ENCODE data around the gene ZDHHC12. TPM values are rescaled to one million over a fixed set of nuclear protein-coding genes. Genes with fewer than 3 reads are reported as not detected.
A peak's percentile ranks its signal among the peaks of the same experiment; 100 is the strongest.

The ZDHHC12 gene
- total RNA-seq, 2 donors from 2014 or later, result 50.5 to 59.6 TPM

GRCh38 chr9:128689820-128690683 is 33.9 kb downstream of the ZDHHC12 start:
- Histone ChIP-seq H3K4me1 (ENCODE audit: control insufficient read depth, insufficient read depth, low read length) (peaks cover 9% of the 10 kb centered on the region), H3K9ac (ENCODE audit: extremely low read depth, low read length, poor library complexity, severe bottlenecking) (peak overlapping the region; percentile 86), H3K4me3 (ENCODE audit: low read length) (peak overlapping the region; percentile 92), H3K36me3 (ENCODE audit: control insufficient read depth, insufficient read depth, low read length) (peaks cover 52% of the 10 kb centered on the region), H3K9me3 (ENCODE audit: control insufficient read depth, low read length) (no peaks in the 10 kb centered on the region), H3K27ac (ENCODE audit: low read depth, low read length) (peak overlapping the region; percentile 60), H3K27me3 (ENCODE audit: control insufficient read depth, insufficient read depth, low read length, poor library complexity, severe bottlenecking) (no peaks in the 10 kb centered on the region)
- Mint-ChIP-seq H3K27me3 (ENCODE audit: insufficient read depth) (no peaks in the 10 kb centered on the region), H3K9me3 (no peaks in the 10 kb centered on the region), H3K36me3 (ENCODE audit: low read depth) (peaks cover 55% of the 10 kb centered on the region), H3K4me1 (peaks cover 42% of the 10 kb centered on the region), H3K4me3 (peak overlapping the region; percentile 95), H3K27ac (peak overlapping the region; percentile 93)
- peak; percentile 82 for DNase-seq
- 0% methylated on average over 3 to 82 of the region's 83 CpGs for WGBS, 2 experiments (ENCODE audit: insufficient coverage in 1 of 2, insufficient read length in 1 of 2)
- TF ChIP-seq CTCF (conservative IDR thresholded peaks at IDR 0.05), result no peak

- H3K4me3 ChIP-seq (ENCODE audit: low read length), result no peak overlapping the region
- no peaks in the 10 kb centered on the region for H3K27me3 ChIP-seq (ENCODE audit: control insufficient read depth, insufficient read depth, low read length, poor library complexity, severe bottlenecking)
- H3K27ac Mint-ChIP-seq, result no peak overlapping the region
- no peaks in the 10 kb centered on the region for H3K9me3 Mint-ChIP-seq
- no peaks in the 10 kb centered on the region for H3K27me3 Mint-ChIP-seq (ENCODE audit: insufficient read depth)
- H3K27ac ChIP-seq (ENCODE audit: low read depth, low read length), result peak overlapping the region; percentile 85
- H3K36me3 ChIP-seq (ENCODE audit: control insufficient read depth, insufficient read depth, low read length), result peaks cover 47% of the 10 kb centered on the region
- H3K4me3 Mint-ChIP-seq, result peak overlapping the region; percentile 95
- 0% methylated on average over 11 to 74 of the region's 80 CpGs for WGBS, 2 experiments (ENCODE audit: insufficient coverage in 1 of 2, insufficient read length in 1 of 2)
- peaks cover 46% of the 10 kb centered on the region for H3K4me1 Mint-ChIP-seq
- peak overlapping the region; percentile 64 for H3K9ac ChIP-seq (ENCODE audit: extremely low read depth, low read length, poor library complexity, severe bottlenecking)
- H3K4me1 ChIP-seq (ENCODE audit: control insufficient read depth, insufficient read depth, low read length), result peaks cover 11% of the 10 kb centered on the region
- peak; percentile 81 for DNase-seq
- peaks cover 48% of the 10 kb centered on the region for H3K36me3 Mint-ChIP-seq (ENCODE audit: low read depth)
- no peak for TF ChIP-seq CTCF (conservative IDR thresholded peaks at IDR 0.05)
- H3K9me3 ChIP-seq (ENCODE audit: control insufficient read depth, low read length), result no peaks in the 10 kb centered on the region
Measured at GRCh38 chr9:128689293-128689774, 34.6 kb downstream of the ZDHHC12 start.

GRCh38 chr9:128688501-128689292 is 35.2 kb downstream of the ZDHHC12 start, which contains the start of gene SET:
TSS of gene SET (plus strand) at chr9:128689222. CDS start at chr9:128689583, 361 bp downstream.
- H3K9me3 Mint-ChIP-seq, result no peaks in the 10 kb centered on the region

More at GRCh38 chr9:128688501-128689292, 35.2 kb downstream of the ZDHHC12 start, which contains the start of gene SET:
- H3K27me3 Mint-ChIP-seq (ENCODE audit: insufficient read depth), result no peaks in the 10 kb centered on the region
- H3K4me3 ChIP-seq (ENCODE audit: low read length), result peak within 1 kb of the TSS; percentile 92
- H3K27ac Mint-ChIP-seq, result peak within 1 kb of the TSS; percentile 91
- H3K9me3 ChIP-seq (ENCODE audit: control insufficient read depth, low read length), result no peaks in the 10 kb centered on the region
- H3K4me3 Mint-ChIP-seq, result peak within 1 kb of the TSS; percentile 95
- no peaks in the 10 kb centered on the region for H3K27me3 ChIP-seq (ENCODE audit: control insufficient read depth, insufficient read depth, low read length, poor library complexity, severe bottlenecking)
- peaks cover 46% of the 10 kb centered on the region for H3K4me1 Mint-ChIP-seq
- WGBS, 2 experiments (ENCODE audit: insufficient coverage in 1 of 2, insufficient read length in 1 of 2), result 4 to 23% methylated on average over 11 to 89 of the region's 93 CpGs
- peak within 1 kb of the TSS; percentile 86 for H3K9ac ChIP-seq (ENCODE audit: extremely low read depth, low read length, poor library complexity, severe bottlenecking)
- peaks cover 11% of the 10 kb centered on the region for H3K4me1 ChIP-seq (ENCODE audit: control insufficient read depth, insufficient read depth, low read length)
- peak; percentile 97 for DNase-seq
- peaks cover 41% of the 10 kb centered on the region for H3K36me3 ChIP-seq (ENCODE audit: control insufficient read depth, insufficient read depth, low read length)
- peak within 1 kb of the TSS; percentile 87 for H3K27ac ChIP-seq (ENCODE audit: low read depth, low read length)
- H3K36me3 Mint-ChIP-seq (ENCODE audit: low read depth), result peaks cover 43% of the 10 kb centered on the region
- no peak for TF ChIP-seq CTCF (conservative IDR thresholded peaks at IDR 0.05)
